ENCODE data around the gene CELSR1. TPM values are rescaled to one million over a fixed set of nuclear protein-coding genes. Genes with fewer than 3 reads are reported as not detected.

The CELSR1 gene
- total RNA-seq, 1 donor from 2014 or later, result 7.7 TPM

DNA sequence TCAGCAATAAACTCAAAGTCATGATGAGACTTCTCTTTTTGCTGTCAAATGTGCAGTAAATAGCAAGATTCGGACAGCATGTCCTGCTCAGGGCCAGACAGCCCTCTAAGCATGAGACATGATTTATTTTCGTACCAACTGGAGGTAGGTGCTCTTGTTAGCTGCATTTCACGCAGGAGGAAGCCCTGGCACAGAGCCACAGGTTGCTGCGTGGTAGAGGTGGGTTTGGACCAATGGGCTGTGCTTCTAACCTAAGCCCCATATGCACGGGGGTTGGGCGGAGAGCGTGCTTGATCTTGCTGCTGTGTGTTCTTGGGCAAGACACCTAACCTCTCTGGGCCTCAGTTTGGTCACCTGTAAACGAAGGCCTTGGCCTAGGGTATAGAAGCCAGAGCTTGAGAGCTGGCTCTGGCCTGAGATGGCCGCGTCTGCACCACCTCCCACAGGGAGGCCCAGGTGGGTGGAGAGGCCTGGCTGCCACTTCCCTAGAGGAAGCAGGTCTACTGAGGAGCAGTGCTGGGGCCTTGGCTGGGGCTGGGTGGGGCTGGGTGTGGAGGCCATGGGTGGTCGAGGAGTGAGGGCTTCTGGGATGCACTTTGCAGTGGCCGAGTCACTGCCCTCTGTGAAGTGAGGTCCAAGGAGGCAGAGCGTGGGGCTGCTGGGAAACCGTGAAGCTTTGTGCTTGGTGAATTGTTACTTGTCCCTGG lies 44.3 kb upstream of the CELSR1 start:
- Mint-ChIP-seq H3K27me3 (ENCODE audit: unreplicated experiment) (peaks cover 6% of the 10 kb centered on the region), H3K36me3 (ENCODE audit: low read depth, unreplicated experiment) (no peaks in the 10 kb centered on the region), H3K27ac (ENCODE audit: unreplicated experiment) (no peak overlapping the region), H3K9me3 (ENCODE audit: unreplicated experiment) (no peaks in the 10 kb centered on the region), H3K4me1 (ENCODE audit: unreplicated experiment) (peaks cover 5% of the 10 kb centered on the region), H3K4me3 (ENCODE audit: unreplicated experiment) (no peak overlapping the region)
- no peak for DNase-seq (ENCODE audit: low spot score)
- TF ChIP-seq, protein P1, sequence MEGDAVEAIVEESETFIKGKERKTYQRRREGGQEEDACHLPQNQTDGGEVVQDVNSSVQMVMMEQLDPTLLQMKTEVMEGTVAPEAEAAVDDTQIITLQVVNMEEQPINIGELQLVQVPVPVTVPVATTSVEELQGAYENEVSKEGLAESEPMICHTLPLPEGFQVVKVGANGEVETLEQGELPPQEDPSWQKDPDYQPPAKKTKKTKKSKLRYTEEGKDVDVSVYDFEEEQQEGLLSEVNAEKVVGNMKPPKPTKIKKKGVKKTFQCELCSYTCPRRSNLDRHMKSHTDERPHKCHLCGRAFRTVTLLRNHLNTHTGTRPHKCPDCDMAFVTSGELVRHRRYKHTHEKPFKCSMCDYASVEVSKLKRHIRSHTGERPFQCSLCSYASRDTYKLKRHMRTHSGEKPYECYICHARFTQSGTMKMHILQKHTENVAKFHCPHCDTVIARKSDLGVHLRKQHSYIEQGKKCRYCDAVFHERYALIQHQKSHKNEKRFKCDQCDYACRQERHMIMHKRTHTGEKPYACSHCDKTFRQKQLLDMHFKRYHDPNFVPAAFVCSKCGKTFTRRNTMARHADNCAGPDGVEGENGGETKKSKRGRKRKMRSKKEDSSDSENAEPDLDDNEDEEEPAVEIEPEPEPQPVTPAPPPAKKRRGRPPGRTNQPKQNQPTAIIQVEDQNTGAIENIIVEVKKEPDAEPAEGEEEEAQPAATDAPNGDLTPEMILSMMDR (IDR thresholded peaks at IDR 0.05; ENCODE audit: unreplicated experiment), result no peak

DNA sequence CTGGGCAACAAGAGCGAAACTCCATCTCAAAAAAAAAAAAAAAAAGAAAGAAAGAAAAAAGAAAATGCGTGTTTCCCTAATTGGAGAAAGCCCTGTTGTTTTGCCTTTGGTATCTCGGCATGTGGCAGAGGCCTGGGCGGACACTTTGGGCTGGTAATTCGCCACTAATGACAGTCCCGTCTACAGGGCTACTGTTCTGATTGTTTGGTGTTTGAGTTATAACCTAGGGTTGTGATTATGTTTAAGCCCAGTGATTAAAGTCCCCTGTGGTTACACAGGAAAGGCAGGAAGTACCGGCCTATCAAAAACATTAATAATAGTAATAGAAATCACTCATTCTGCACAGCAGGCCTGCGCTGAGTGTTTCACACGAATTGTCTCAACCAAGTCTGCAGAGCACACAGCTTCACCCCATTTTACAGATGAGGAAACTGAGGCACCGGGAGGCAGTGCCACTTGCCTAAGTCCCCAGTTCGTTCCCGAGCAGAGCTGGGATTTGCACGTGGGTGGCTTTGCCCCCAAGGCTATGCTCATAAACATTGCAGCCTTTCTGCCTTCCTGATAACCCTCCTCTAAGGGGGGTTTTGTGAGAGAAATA lies 43.6 kb upstream of the CELSR1 start:
- H3K27me3 Mint-ChIP-seq (ENCODE audit: unreplicated experiment), result peaks cover 6% of the 10 kb centered on the region
- no peaks in the 10 kb centered on the region for H3K36me3 Mint-ChIP-seq (ENCODE audit: low read depth, unreplicated experiment)
- TF ChIP-seq, protein P1 (IDR thresholded peaks at IDR 0.05; ENCODE audit: unreplicated experiment), result no peak
- H3K9me3 Mint-ChIP-seq (ENCODE audit: unreplicated experiment), result no peaks in the 10 kb centered on the region
- H3K4me3 Mint-ChIP-seq (ENCODE audit: unreplicated experiment), result no peak overlapping the region
- H3K27ac Mint-ChIP-seq (ENCODE audit: unreplicated experiment), result no peak overlapping the region
- DNase-seq (ENCODE audit: low spot score), result no peak
- H3K4me1 Mint-ChIP-seq (ENCODE audit: unreplicated experiment), result peaks cover 8% of the 10 kb centered on the region

DNA sequence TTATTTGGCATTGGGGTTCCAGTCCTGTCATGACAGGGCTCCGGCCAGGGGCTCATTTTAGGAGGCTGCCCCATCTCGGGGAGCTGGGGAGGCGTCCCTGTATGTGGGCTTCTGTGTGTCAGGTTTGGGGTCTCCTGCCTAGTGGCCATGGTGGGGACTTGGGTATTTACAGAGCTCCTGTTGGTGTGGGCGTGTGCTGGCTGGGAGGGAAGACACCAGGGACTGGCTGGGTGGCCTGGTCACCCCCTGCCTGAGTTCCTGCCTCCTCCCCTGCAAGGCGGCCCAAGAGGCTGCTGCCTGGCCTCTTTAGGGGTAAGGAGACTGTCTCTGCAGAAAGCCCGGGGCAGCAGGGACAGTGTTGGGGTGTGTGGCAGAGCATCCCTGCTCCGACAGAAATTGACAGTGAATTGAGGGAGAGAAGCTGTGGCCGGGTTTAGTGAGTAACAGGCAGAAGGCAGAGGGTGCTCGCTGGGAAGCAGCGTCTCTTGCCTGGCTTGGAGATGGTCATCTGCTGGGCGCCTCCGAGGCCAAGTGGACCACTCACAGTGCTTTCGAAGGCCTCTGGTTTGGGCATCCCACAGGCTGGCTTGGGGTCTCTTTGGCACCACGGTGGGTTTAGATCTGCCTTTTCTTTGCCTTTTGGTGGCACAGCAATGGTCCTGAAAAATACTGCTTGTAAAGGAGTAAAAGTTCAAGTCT lies 42.5 kb upstream of the CELSR1 start:
- peaks cover 7% of the 10 kb centered on the region for H3K27me3 Mint-ChIP-seq (ENCODE audit: unreplicated experiment)
- no peak for DNase-seq (ENCODE audit: low spot score)

DNA sequence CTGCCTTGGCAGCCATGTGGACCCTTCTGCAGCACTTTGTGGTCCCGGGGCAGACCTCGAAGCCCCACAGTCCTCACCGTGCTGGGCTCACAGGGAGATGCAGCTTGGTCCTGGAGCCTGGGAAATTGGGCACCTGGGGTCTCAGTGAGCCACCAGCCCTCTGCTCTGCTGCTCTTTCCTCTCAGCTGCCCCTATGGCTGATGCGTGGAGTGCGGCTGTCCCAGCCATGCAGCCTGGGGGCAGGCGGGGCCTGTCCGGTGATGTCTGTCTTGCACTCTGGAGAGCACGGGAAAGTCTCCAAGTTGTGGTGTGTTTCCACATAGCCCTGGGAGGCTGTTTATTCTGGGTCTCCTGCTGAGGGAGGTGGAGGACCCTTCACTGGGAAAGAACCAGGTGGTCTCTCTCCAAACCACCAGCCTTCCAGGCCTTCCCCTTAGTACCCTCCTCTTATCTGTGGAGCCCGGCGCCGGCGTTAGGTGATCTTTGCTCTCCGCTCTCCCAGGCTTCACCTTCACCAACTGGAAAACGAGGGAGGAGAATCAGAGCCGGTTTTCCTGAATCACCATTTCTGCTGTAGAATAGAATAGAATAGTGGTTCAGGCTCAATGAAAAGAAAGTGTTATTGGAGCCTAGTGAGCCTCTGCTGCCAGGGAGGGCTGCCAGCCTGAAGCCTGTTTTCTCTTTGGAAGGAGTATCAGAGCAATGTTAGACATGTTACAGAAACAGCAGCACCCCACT lies 41.6 kb upstream of the CELSR1 start:
- Mint-ChIP-seq H3K4me3 (ENCODE audit: unreplicated experiment) (peak overlapping the region; percentile 64), H3K27ac (ENCODE audit: unreplicated experiment) (peak overlapping the region; percentile 27), H3K36me3 (ENCODE audit: low read depth, unreplicated experiment) (peaks cover 4% of the 10 kb centered on the region), H3K9me3 (ENCODE audit: unreplicated experiment) (no peaks in the 10 kb centered on the region), H3K4me1 (ENCODE audit: unreplicated experiment) (peaks cover 23% of the 10 kb centered on the region), H3K27me3 (ENCODE audit: unreplicated experiment) (peaks cover 12% of the 10 kb centered on the region)
- TF ChIP-seq, protein P1 (IDR thresholded peaks at IDR 0.05; ENCODE audit: unreplicated experiment), result no peak
- no peak for DNase-seq (ENCODE audit: low spot score)

More for the DNA sequence above, 42.5 kb upstream of the CELSR1 start:
- TF ChIP-seq, protein P1 (IDR thresholded peaks at IDR 0.05; ENCODE audit: unreplicated experiment), result no peak
- H3K36me3 Mint-ChIP-seq (ENCODE audit: low read depth, unreplicated experiment), result no peaks in the 10 kb centered on the region
- no peaks in the 10 kb centered on the region for H3K9me3 Mint-ChIP-seq (ENCODE audit: unreplicated experiment)
- H3K4me3 Mint-ChIP-seq (ENCODE audit: unreplicated experiment), result no peak overlapping the region
- no peak overlapping the region for H3K27ac Mint-ChIP-seq (ENCODE audit: unreplicated experiment)
- H3K4me1 Mint-ChIP-seq (ENCODE audit: unreplicated experiment), result peaks cover 20% of the 10 kb centered on the region

Measured in endothelial cell (in vitro differentiated cells).